KMS-11 (cell line): ENCODE measurements around the gene BZW2.

ENCODE experiments used
- H2AFZ ChIP-seq: fragments of 200-600 bp; sonication (generic); 2 replicates; pipeline ENCODE4 v1.6.1; 2016; ENCODE audit warnings: antibody characterized with exemption, mixed run types, low read depth
- H3K27ac ChIP-seq: fragments of 200-600 bp; sonication (generic); 2 replicates; pipeline ENCODE4 v1.6.1; 2016; ENCODE audit warnings: mild to moderate bottlenecking, mixed run types
- H3K27me3 ChIP-seq: fragments of 200-600 bp; sonication (generic); 2 replicates; pipeline ENCODE4 v1.6.1; 2017; ENCODE audit warnings: mild to moderate bottlenecking, low read depth, mixed run types, moderate library complexity; ENCODE audit not compliant: insufficient read depth
- H3K36me3 ChIP-seq: fragments of 200-600 bp; sonication (generic); 2 replicates; pipeline ENCODE4 v1.6.1; 2017; ENCODE audit warnings: mild to moderate bottlenecking, mixed run types; ENCODE audit not compliant: insufficient read depth
- H3K4me1 ChIP-seq: fragments of 200-600 bp; sonication (generic); 2 replicates; pipeline ENCODE4 v1.6.1; 2016; ENCODE audit warnings: mild to moderate bottlenecking, low read depth, mixed run types; ENCODE audit not compliant: poor library complexity, severe bottlenecking
- H3K4me2 ChIP-seq: fragments of 200-600 bp; sonication (generic); 2 replicates; pipeline ENCODE4 v1.7.0; 2016; ENCODE audit warnings: mild to moderate bottlenecking, mixed run types
- H3K4me3 ChIP-seq: fragments of 200-600 bp; sonication (generic); IDR thresholded peaks from 2 replicates; pipeline ENCODE4 v1.6.1; 2017; ENCODE audit warnings: low read depth, low read length, mixed read lengths; ENCODE audit not compliant: insufficient read depth
- H3K79me2 ChIP-seq: fragments of 200-600 bp; sonication (generic); 2 replicates; pipeline ENCODE4 v1.6.1; 2016; ENCODE audit warnings: low read depth, mixed run types; ENCODE audit not compliant: insufficient read depth
- H3K9ac ChIP-seq: fragments of 200-600 bp; sonication (generic); 2 replicates; pipeline ENCODE4 v1.6.1; 2016; ENCODE audit warnings: mild to moderate bottlenecking, mixed run types
- H4K20me1 ChIP-seq: fragments of 200-600 bp; sonication (generic); 2 replicates; pipeline ENCODE4 v1.6.1; 2016; ENCODE audit warnings: mild to moderate bottlenecking, mixed run types; ENCODE audit not compliant: insufficient read depth
- CTCF ChIP-seq: fragments of 200-600 bp; sonication (generic); conservative IDR thresholded peaks from 2 replicates; pipeline ENCODE4 v1.6.1; 2017; ENCODE audit warnings: low read depth, mild to moderate bottlenecking, antibody characterized with exemption, low read length, moderate library complexity, mixed read lengths

BZW2 gene

GRCh38 chr7:16649196-16649595 is 3.2 kb downstream of the BZW2 start:
- Histone ChIP-seq H3K4me1 (peaks cover 42% of the 10 kb centered on the region), H3K27ac (no peak overlapping the region), H2AFZ (no peak overlapping the region), H3K4me3 (no peak overlapping the region), H3K9ac (no peak overlapping the region), H4K20me1 (peaks cover 61% of the 10 kb centered on the region), H3K27me3 (no peaks in the 10 kb centered on the region), H3K4me2 (peak overlapping the region; percentile 39; the same call in 1 of the 2 replicates), H3K79me2 (peaks cover 78% of the 10 kb centered on the region), H3K36me3 (no peaks in the 10 kb centered on the region)
- TF ChIP-seq CTCF, result no peak

GRCh38 chr7:16650266-16650665 is 4.3 kb downstream of the BZW2 start:
- H3K4me1 ChIP-seq, result peaks cover 43% of the 10 kb centered on the region
- no peak for TF ChIP-seq CTCF
- H3K36me3 ChIP-seq, result no peaks in the 10 kb centered on the region
- no peak overlapping the region for H3K4me3 ChIP-seq
- no peak overlapping the region for H3K27ac ChIP-seq
- H3K9ac ChIP-seq, result no peak overlapping the region
- no peak overlapping the region for H2AFZ ChIP-seq
- H4K20me1 ChIP-seq, result peaks cover 61% of the 10 kb centered on the region
- H3K79me2 ChIP-seq, result peaks cover 88% of the 10 kb centered on the region
- H3K4me2 ChIP-seq, result no peak overlapping the region
- H3K27me3 ChIP-seq, result no peaks in the 10 kb centered on the region

- no peak for TF ChIP-seq CTCF
- Histone ChIP-seq H3K4me1 (peaks cover 43% of the 10 kb centered on the region), H3K4me2 (no peak overlapping the region), H3K9ac (no peak overlapping the region), H3K36me3 (no peaks in the 10 kb centered on the region), H2AFZ (no peak overlapping the region), H3K27ac (no peak overlapping the region), H3K4me3 (no peak overlapping the region), H4K20me1 (peaks cover 73% of the 10 kb centered on the region), H3K79me2 (peaks cover 100% of the 10 kb centered on the region), H3K27me3 (no peaks in the 10 kb centered on the region)
Observed at GRCh38 chr7:16651396-16652239, 5.6 kb downstream of the BZW2 start.

- Histone ChIP-seq H3K4me1 (peaks cover 49% of the 10 kb centered on the region), H3K9ac (no peak overlapping the region), H3K36me3 (no peaks in the 10 kb centered on the region), H3K27ac (no peak overlapping the region), H3K4me3 (no peak overlapping the region), H2AFZ (no peak overlapping the region), H3K27me3 (no peaks in the 10 kb centered on the region), H3K79me2 (peaks cover 100% of the 10 kb centered on the region), H3K4me2 (no peak overlapping the region), H4K20me1 (peaks cover 79% of the 10 kb centered on the region)
- TF ChIP-seq CTCF, result no peak
Observed at GRCh38 chr7:16652240-16652583, 6.2 kb downstream of the BZW2 start.
